Osteoblast (primary cell): ENCODE data around the gene PLEKHG5. TPM values are rescaled to one million over a fixed set of nuclear protein-coding genes. Genes with fewer than 3 reads are reported as not detected.

Experiments used
- DNase-seq: peaks from one replicate; pipeline ENCODE4 v3.0.0; 2011; ENCODE audit warnings: low spot score, mixed read lengths; ENCODE audit not compliant: insufficient read length; ENCODE audit errors: missing footprints
- H2AFZ ChIP-seq: 2 replicates; pipeline ENCODE4 v1.6.0; 2011; ENCODE audit warnings: mild to moderate bottlenecking, low read length
- H3K27ac ChIP-seq: 2 replicates; pipeline ENCODE4 v1.5.1; 2011; ENCODE audit warnings: mild to moderate bottlenecking, low read depth, low read length, moderate library complexity
- H3K27me3 ChIP-seq: 2 replicates; pipeline ENCODE4 v1.6.0; 2012; ENCODE audit warnings: mild to moderate bottlenecking, control low read depth, inconsistent platforms, low read length, moderate library complexity; ENCODE audit not compliant: insufficient read depth
- H3K36me3 ChIP-seq: 2 replicates; pipeline ENCODE4 v1.5.1; 2011; ENCODE audit warnings: mild to moderate bottlenecking, low read length, control low read depth, moderate library complexity; ENCODE audit not compliant: insufficient read depth
- H3K4me1 ChIP-seq: 2 replicates; pipeline ENCODE4 v1.5.1; 2011; ENCODE audit warnings: mild to moderate bottlenecking, low read length, control low read depth, moderate library complexity; ENCODE audit not compliant: insufficient read depth
- H3K4me2 ChIP-seq: 2 replicates; pipeline ENCODE4 v1.6.0; 2011; ENCODE audit warnings: mild to moderate bottlenecking, low read length; ENCODE audit not compliant: insufficient read depth
- H3K4me3 ChIP-seq: fragments of 200-600 bp; sonication (generic); 3 replicates; pipeline ENCODE4 v1.5.1; 2012; ENCODE audit warnings: mild to moderate bottlenecking, low read length, inconsistent platforms; ENCODE audit not compliant: insufficient read depth
- H3K79me2 ChIP-seq: 2 replicates; pipeline ENCODE4 v1.6.0; 2012; ENCODE audit warnings: mild to moderate bottlenecking, low read length, control low read depth, inconsistent platforms; ENCODE audit not compliant: insufficient read depth
- H3K9me3 ChIP-seq: 2 replicates; pipeline ENCODE4 v1.5.1; 2011; ENCODE audit warnings: low read depth, low read length, control low read depth
- H4K20me1 ChIP-seq: 2 replicates; pipeline ENCODE4 v1.6.0; 2012; ENCODE audit warnings: mild to moderate bottlenecking, low read length, control low read depth; ENCODE audit not compliant: insufficient read depth
- total RNA-seq: library from RNA; depleted of rRNA; stranded (reverse); fragments of >200 nt; gene quantifications from 2 replicates; pipeline ENCODE4 v1.2.3, GENCODE V29; 2012
- TF ChIP-seq, protein P1 (sequence below): IDR thresholded peaks from 2 replicates; pipeline ENCODE4 v1.5.1; 2011; ENCODE audit warnings: mild to moderate bottlenecking, low read depth, low read length, moderate library complexity; ENCODE audit errors: extremely low read depth

PLEKHG5 gene
- total RNA-seq, 1 donor = 11.2 TPM

DNA sequence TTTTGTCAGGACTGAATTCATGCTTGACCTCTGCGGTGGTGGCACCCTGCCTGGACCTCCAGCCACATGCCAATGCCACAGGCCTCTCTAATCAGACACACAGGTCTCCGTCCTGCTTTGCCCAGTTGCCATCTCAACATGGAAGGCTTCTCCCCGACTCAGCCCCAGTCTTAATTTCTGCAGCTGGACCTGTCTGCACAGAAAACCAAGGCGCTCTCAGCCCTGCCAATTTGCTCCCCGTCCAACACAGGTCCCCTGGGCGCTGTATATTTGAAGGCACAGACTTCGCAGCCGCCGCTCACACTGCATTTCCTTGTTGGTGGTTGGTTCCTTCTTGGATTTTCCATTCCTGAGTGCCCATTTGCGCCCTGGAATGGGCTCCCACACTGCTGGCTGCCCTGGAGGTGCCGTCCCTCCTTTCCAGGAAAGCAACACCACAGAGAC is 28.0 kb upstream of the PLEKHG5 start:
- no peak overlapping the region for H2AFZ ChIP-seq
- no peaks in the 10 kb centered on the region for H3K27me3 ChIP-seq
- no peaks in the 10 kb centered on the region for H4K20me1 ChIP-seq
- DNase-seq = peak; percentile 86
- TF ChIP-seq, protein P1, sequence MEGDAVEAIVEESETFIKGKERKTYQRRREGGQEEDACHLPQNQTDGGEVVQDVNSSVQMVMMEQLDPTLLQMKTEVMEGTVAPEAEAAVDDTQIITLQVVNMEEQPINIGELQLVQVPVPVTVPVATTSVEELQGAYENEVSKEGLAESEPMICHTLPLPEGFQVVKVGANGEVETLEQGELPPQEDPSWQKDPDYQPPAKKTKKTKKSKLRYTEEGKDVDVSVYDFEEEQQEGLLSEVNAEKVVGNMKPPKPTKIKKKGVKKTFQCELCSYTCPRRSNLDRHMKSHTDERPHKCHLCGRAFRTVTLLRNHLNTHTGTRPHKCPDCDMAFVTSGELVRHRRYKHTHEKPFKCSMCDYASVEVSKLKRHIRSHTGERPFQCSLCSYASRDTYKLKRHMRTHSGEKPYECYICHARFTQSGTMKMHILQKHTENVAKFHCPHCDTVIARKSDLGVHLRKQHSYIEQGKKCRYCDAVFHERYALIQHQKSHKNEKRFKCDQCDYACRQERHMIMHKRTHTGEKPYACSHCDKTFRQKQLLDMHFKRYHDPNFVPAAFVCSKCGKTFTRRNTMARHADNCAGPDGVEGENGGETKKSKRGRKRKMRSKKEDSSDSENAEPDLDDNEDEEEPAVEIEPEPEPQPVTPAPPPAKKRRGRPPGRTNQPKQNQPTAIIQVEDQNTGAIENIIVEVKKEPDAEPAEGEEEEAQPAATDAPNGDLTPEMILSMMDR = no peak
- H3K27ac ChIP-seq = peak overlapping the region; percentile 9
- H3K4me2 ChIP-seq = peak overlapping the region; percentile 23
- no peaks in the 10 kb centered on the region for H3K9me3 ChIP-seq
- no peaks in the 10 kb centered on the region for H3K79me2 ChIP-seq
- no peaks in the 10 kb centered on the region for H3K36me3 ChIP-seq
- H3K4me1 ChIP-seq = peaks cover 19% of the 10 kb centered on the region
- H3K4me3 ChIP-seq = peak overlapping the region; percentile 5

DNA sequence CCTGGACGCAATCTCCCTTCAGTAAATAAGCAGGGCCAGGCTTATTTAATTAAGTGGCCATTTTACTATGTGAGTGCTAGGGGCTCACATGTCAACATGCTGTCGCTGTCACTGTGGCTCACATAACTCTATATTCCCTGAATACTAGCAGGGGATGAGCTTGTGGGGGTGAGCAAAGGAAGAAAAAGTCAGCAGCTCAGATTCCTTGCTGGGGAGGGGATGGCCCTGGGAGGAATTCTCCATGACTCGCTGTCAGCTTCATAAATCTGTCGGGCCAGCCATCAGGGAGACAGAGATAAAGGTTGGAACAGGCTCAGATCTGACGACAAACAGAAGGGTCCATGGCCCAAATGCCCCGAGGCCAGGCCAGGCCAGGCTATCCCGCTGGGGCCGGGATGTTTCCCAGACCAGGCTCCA is 26.0 kb upstream of the PLEKHG5 start:
- H3K4me2 ChIP-seq = no peak overlapping the region
- H3K36me3 ChIP-seq = no peaks in the 10 kb centered on the region

GRCh38 chr1:6515771-6516170 is 24.3 kb upstream of the PLEKHG5 start:
- H3K27ac ChIP-seq = no peak overlapping the region

More for the DNA sequence above, 26.0 kb upstream of the PLEKHG5 start:
- H3K4me1 ChIP-seq = peaks cover 19% of the 10 kb centered on the region
- TF ChIP-seq, protein P1 = no peak
- no peak overlapping the region for H2AFZ ChIP-seq
- H3K4me3 ChIP-seq = no peak overlapping the region
- no peaks in the 10 kb centered on the region for H3K79me2 ChIP-seq
- H3K27ac ChIP-seq = no peak overlapping the region
- no peaks in the 10 kb centered on the region for H3K27me3 ChIP-seq
- DNase-seq = peak; percentile 83
- no peaks in the 10 kb centered on the region for H3K9me3 ChIP-seq
- no peaks in the 10 kb centered on the region for H4K20me1 ChIP-seq

GRCh38 chr1:6513320-6513801 is 21.9 kb upstream of the PLEKHG5 start:
- H3K4me3 ChIP-seq = no peak overlapping the region
- no peaks in the 10 kb centered on the region for H3K27me3 ChIP-seq
- no peak overlapping the region for H3K4me2 ChIP-seq
- H3K36me3 ChIP-seq = no peaks in the 10 kb centered on the region
- no peaks in the 10 kb centered on the region for H3K4me1 ChIP-seq
- TF ChIP-seq, protein P1 = no peak
- H3K27ac ChIP-seq = no peak overlapping the region
- H2AFZ ChIP-seq = no peak overlapping the region
- no peaks in the 10 kb centered on the region for H3K79me2 ChIP-seq
- H3K9me3 ChIP-seq = no peaks in the 10 kb centered on the region
- DNase-seq = peak; percentile 77
- no peaks in the 10 kb centered on the region for H4K20me1 ChIP-seq

More at GRCh38 chr1:6515771-6516170, 24.3 kb upstream of the PLEKHG5 start:
- DNase-seq = peak; percentile 74
- Histone ChIP-seq H3K9me3 (no peaks in the 10 kb centered on the region), H3K79me2 (no peaks in the 10 kb centered on the region), H3K4me1 (peaks cover 18% of the 10 kb centered on the region), H3K36me3 (no peaks in the 10 kb centered on the region), H3K4me2 (no peak overlapping the region), H3K4me3 (no peak overlapping the region), H3K27me3 (no peaks in the 10 kb centered on the region), H4K20me1 (no peaks in the 10 kb centered on the region), H2AFZ (no peak overlapping the region)
- TF ChIP-seq, protein P1 = no peak
